A549 treated with GW870086 at 1 μM for 4 hours (cell line): Measurements from ENCODE around the gene SGPP1. TPM values are rescaled to one million over a fixed set of nuclear protein-coding genes. Genes with fewer than 3 reads are reported as not detected.

Experiments
- total RNA-seq: library from RNA; stranded (reverse); fragments of 200-300 nt; extraction: Qiagen RNA extraction; gene quantifications from 5 replicates; pipeline ENCODE4 v1.2.3, GENCODE V29; 2022; ENCODE audit warnings: low read depth

SGPP1 gene, protein sequence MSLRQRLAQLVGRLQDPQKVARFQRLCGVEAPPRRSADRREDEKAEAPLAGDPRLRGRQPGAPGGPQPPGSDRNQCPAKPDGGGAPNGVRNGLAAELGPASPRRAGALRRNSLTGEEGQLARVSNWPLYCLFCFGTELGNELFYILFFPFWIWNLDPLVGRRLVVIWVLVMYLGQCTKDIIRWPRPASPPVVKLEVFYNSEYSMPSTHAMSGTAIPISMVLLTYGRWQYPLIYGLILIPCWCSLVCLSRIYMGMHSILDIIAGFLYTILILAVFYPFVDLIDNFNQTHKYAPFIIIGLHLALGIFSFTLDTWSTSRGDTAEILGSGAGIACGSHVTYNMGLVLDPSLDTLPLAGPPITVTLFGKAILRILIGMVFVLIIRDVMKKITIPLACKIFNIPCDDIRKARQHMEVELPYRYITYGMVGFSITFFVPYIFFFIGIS
- 10.4 to 18.9 TPM (median 14.6 TPM) in 5 replicates for total RNA-seq

DNA sequence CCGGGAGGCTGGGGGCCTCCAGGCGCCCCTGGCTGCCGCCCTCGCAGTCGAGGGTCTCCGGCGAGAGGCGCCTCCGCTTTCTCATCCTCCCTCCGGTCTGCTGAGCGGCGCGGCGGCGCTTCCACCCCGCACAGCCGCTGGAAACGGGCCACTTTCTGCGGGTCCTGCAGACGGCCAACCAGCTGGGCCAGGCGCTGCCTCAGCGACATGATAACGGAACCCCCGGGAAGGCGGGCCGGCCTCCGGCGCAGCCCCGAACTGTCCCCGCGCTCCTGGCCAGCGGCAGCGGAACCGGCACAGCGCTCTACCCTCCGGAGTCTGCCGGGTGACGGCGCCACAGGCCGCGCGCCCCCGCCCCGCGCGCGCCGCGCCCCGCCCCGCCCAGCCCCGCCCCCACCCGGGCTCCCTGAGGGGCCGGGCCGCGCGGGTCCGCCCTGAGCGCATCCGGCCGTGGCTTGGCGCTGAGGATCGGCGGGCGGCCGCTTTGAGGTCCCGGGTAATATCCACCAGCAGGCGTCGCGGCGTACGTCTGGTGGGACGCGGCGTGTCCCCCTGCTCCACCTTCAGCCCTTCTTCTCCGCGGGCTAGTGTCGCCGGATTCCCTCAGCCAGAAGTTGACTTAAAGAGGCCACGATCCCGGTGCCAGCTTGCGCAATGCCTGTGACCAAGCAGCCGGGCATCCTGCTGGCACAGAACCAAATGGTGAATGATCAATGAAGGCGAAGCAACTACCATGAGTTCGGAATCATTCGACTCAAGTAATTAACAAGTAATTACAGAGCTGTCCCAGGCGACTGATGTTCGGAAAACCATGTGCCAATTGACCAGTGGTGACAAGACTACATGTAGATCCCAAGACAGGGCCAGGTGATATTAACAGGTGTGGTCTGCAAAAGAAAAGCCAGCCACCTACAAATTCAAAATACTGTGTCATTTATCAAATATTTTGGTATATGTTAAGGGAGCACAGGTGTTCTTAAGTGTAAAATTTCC, at the start of gene SGPP1:
TSS of gene SGPP1 (minus strand) at position 330 of the 993 bp plus-strand sequence. CDS start at position 209, 121 bp downstream.

DNA sequence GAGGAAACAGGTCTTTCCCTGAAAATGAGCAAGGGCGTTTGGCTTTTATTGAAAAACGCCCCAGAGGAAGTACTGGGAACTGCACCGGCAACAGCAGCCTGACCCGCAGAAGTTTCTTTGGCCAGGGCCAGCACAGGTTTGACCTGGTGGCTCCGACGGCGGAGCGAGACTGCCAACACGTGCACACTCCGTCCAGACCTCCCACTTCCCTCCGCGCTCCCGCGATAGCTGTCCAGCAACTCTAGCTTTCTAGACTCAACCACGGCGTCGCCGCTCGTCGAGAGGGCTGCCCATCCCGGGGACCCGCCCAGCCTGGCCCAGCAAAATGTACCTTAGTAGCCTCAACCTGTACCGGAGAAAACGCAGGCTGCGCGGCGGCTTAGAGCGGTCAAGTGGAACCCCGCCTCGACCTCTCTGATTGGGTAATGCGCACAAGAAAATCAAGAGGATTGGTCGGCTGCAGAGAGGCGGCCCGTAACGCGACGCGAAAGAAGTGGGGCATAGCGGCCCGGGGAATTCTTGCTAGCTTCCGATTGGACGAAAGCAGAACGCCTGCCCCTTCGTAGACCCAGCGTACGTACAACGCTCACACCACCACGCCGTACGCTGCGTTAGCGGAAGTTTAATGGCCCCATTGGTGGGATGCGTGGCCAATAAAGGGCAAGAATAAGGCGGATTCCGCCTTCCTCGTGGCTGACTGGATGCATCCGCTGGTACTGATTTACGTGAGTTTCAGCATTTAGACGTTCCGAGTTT, 86.2 kb downstream of the SGPP1 start, which contains the start of gene WDR89:
TSS of gene WDR89 (minus strand) at position 399 of the 756 bp plus-strand sequence. CDS start 41,929 bp downstream, outside the sequence.

Other genes with a start within 250 kb of the SGPP1 start
- 21.1 to 29.1 TPM (median 24.4 TPM) in 5 replicates for gene PPP2R5E, start 184.7 kb downstream of the SGPP1 start, total RNA-seq
- gene WDR89, start 86.2 kb downstream of the SGPP1 start, total RNA-seq = 8.6 to 9.6 TPM (median 9.3 TPM) in 5 replicates
- gene SYNE2, start 124.9 kb upstream of the SGPP1 start, total RNA-seq = 9.4 to 10.9 TPM (median 10.3 TPM) in 5 replicates